ENCODE results near the gene PRIMA1. TPM values are rescaled to one million over a fixed set of nuclear protein-coding genes. Genes with fewer than 3 reads are reported as not detected.

PRIMA1 gene
- total and polyA plus RNA-seq, 2 donors from 2014 or later = 1.0 to 1.7 TPM

DNA sequence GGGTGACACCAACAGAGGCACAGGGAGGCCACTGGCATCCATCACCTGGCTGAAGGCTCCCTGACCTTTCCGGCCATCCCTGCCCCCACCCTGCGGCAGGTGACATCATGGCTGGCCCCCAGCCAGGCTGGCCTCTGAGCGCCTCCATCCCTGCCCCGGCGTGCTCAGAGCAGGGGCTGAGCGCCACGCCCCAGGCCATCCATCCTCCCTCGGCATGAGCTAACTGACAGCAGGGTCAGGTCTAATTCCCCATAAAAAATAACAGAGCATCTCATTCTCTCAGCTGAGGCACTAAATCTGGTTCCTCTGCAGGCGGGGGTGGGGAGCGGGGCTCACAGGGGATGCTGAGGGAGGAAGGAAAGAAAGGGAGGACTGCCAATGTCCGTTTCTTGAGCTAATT, 50.7 kb downstream of the PRIMA1 start:
- H3K27ac ChIP-seq (ENCODE audit: low read depth in 2 of 2, low read length in 2 of 2) = no peak overlapping the region
- H3K4me3 ChIP-seq (ENCODE audit: low read length in 3 of 3) = no peak overlapping the region
- H3K9me3 ChIP-seq (ENCODE audit: control insufficient read depth in 2 of 3, insufficient read depth in 1 of 3, low read length in 3 of 3) = no peaks in the 10 kb centered on the region
- no peak overlapping the region for H3K9ac ChIP-seq (ENCODE audit: low read length in 3 of 3)
- H3K36me3 ChIP-seq (ENCODE audit: control insufficient read depth in 2 of 3, insufficient read depth in 3 of 3, low read length in 3 of 3) = no peaks in the 10 kb centered on the region
- H3K27me3 ChIP-seq (ENCODE audit: control insufficient read depth, insufficient read depth, low read length) = no peaks in the 10 kb centered on the region
- H3K4me1 ChIP-seq (ENCODE audit: control insufficient read depth in 2 of 3, insufficient read depth in 2 of 3, low read depth in 1 of 3, low read length in 3 of 3) = no peaks in the 10 kb centered on the region
- intact Hi-C loops (cut with DNase I) = no loop called here
- TF ChIP-seq, protein P1, sequence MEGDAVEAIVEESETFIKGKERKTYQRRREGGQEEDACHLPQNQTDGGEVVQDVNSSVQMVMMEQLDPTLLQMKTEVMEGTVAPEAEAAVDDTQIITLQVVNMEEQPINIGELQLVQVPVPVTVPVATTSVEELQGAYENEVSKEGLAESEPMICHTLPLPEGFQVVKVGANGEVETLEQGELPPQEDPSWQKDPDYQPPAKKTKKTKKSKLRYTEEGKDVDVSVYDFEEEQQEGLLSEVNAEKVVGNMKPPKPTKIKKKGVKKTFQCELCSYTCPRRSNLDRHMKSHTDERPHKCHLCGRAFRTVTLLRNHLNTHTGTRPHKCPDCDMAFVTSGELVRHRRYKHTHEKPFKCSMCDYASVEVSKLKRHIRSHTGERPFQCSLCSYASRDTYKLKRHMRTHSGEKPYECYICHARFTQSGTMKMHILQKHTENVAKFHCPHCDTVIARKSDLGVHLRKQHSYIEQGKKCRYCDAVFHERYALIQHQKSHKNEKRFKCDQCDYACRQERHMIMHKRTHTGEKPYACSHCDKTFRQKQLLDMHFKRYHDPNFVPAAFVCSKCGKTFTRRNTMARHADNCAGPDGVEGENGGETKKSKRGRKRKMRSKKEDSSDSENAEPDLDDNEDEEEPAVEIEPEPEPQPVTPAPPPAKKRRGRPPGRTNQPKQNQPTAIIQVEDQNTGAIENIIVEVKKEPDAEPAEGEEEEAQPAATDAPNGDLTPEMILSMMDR (IDR thresholded peaks at IDR 0.05; ENCODE audit: borderline replicate concordance, extremely low read depth, insufficient read depth) = no peak
- FAIRE-seq (no peak), DNase-seq (peak in 4 of 5 donors; percentile 41 to 70 (median 52))

DNA sequence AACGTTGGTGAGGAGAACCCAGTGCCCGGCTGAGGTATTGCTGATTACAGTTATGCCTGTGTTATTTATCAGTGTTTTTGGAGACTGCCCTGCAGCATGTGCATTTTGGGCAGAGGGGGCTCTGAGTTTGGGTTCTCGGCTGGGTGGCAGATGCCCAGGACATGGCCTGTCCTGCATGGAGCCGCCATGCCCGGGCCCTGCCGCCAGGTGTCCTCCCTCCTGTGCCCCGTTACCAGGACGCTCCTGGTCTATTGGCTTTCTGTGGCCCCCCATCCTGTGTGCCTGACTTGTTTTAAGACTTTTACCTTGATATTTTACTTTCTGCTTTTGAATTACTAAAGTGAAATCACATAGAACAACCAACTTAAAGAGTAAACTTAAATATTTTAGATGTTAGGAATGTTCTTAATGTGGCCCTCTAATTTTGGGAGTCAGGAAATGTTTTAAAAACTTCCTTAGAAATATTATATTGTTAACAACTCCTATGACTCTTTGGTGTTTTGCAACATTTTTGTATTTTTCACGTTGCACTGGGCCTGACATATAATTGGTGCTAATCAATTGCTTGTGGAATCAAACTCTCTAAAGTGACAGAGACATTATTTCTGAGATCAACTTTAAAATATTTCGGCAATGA, 51.8 kb downstream of the PRIMA1 start:
- Histone ChIP-seq H3K27ac (ENCODE audit: low read depth in 2 of 2, low read length in 2 of 2) (no peak overlapping the region), H3K36me3 (ENCODE audit: control insufficient read depth in 2 of 3, insufficient read depth in 3 of 3, low read length in 3 of 3) (no peaks in the 10 kb centered on the region), H3K9me3 (ENCODE audit: control insufficient read depth in 2 of 3, insufficient read depth in 1 of 3, low read length in 3 of 3) (no peaks in the 10 kb centered on the region), H3K4me3 (ENCODE audit: low read length in 3 of 3) (no peak overlapping the region), H3K27me3 (ENCODE audit: control insufficient read depth, insufficient read depth, low read length) (no peaks in the 10 kb centered on the region), H3K9ac (ENCODE audit: low read length in 3 of 3) (no peak overlapping the region), H3K4me1 (ENCODE audit: control insufficient read depth in 2 of 3, insufficient read depth in 2 of 3, low read depth in 1 of 3, low read length in 3 of 3) (no peaks in the 10 kb centered on the region)
- TF ChIP-seq, protein P1 (IDR thresholded peaks at IDR 0.05; ENCODE audit: borderline replicate concordance, extremely low read depth, insufficient read depth) = no peak
- intact Hi-C loops (cut with DNase I) = no loop called here
- DNase-seq (peak in 2 of 5 donors; percentile 31 to 35), FAIRE-seq (no peak)

DNA sequence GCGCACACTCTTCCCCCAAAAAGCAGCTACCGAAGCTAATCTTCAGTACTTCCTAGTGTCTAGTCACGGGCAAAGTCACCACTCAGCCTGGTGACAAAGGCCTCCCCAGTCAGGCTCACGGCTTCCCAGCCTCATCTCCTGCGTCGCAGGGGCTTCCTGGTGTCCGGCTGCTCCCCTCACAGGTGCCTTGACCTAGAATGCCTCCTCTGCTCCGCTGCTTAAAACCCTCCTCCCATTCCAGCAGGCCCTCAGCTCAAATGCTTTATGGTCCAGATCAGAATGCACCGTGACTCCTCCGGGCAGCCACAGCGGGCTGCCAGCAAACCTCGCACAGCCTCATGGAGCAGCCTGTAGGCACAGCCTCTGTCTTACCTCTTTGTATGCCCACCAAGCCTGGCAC, 53.1 kb downstream of the PRIMA1 start:
- Histone ChIP-seq H3K27ac (ENCODE audit: low read depth in 2 of 2, low read length in 2 of 2) (no peak overlapping the region), H3K9ac (ENCODE audit: low read length in 3 of 3) (no peak overlapping the region), H3K4me3 (ENCODE audit: low read length in 3 of 3) (no peak overlapping the region)

More for the DNA sequence above, 53.1 kb downstream of the PRIMA1 start:
- Histone ChIP-seq H3K36me3 (ENCODE audit: control insufficient read depth in 2 of 3, insufficient read depth in 3 of 3, low read length in 3 of 3) (no peaks in the 10 kb centered on the region), H3K9me3 (ENCODE audit: control insufficient read depth in 2 of 3, insufficient read depth in 1 of 3, low read length in 3 of 3) (no peaks in the 10 kb centered on the region), H3K27me3 (ENCODE audit: control insufficient read depth, insufficient read depth, low read length) (no peaks in the 10 kb centered on the region), H3K4me1 (ENCODE audit: control insufficient read depth in 2 of 3, insufficient read depth in 2 of 3, low read depth in 1 of 3, low read length in 3 of 3) (no peaks in the 10 kb centered on the region)
- intact Hi-C loops (cut with DNase I) = no loop called here
- TF ChIP-seq, protein P1 (IDR thresholded peaks at IDR 0.05; ENCODE audit: borderline replicate concordance, extremely low read depth, insufficient read depth) = no peak
- FAIRE-seq = no peak
- peak in 4 of 5 donors; percentile 67 to 79 (median 72) for DNase-seq
